Bronchial epithelial cell (primary cell): ENCODE data around the gene OTUD7B. TPM values are rescaled to one million over a fixed set of nuclear protein-coding genes. Genes with fewer than 3 reads are reported as not detected.
A peak's percentile ranks its signal among the peaks of the same experiment; 100 is the strongest.

Source experiments
- DNase-seq: peaks from one replicate; pipeline ENCODE4 v3.0.0-alpha.2; 2010; ENCODE audit warnings: low read depth
- FAIRE-seq: peaks from 2 replicates; lab custom pipeline; 2011; peaks lifted over from hg19 to GRCh38; lab: Jason Lieb, UNC
- H3K27me3 ChIP-seq: 2 replicates; pipeline ENCODE4 v1.5.1; 2011; ENCODE audit warnings: low read length; ENCODE audit not compliant: control insufficient read depth, insufficient read depth
- H3K36me3 ChIP-seq: 2 replicates; pipeline ENCODE4 v1.5.1; 2011; ENCODE audit warnings: low read length; ENCODE audit not compliant: control insufficient read depth, insufficient read depth
- H3K4me3 ChIP-seq: 2 replicates; pipeline ENCODE4 v1.5.1; 2011; ENCODE audit warnings: mild to moderate bottlenecking, low read depth, low read length, control low read depth
- CTCF ChIP-seq: IDR thresholded peaks from 2 replicates; pipeline ENCODE4 v1.5.1; 2011; ENCODE audit warnings: mild to moderate bottlenecking, moderate library complexity, low read length, control low read depth, inconsistent platforms; ENCODE audit not compliant: insufficient read depth, severe bottlenecking
- total RNA-seq: library from RNA; depleted of rRNA; stranded (reverse); fragments of >200 nt; gene quantifications from 2 replicates; pipeline ENCODE4 v1.2.1, GENCODE V29; 2014

Gene OTUD7B
- total RNA-seq, 1 donor from 2014 or later = 15.3 TPM

- DNase-seq = peak; percentile 83
- FAIRE-seq = no peak
- Histone ChIP-seq H3K36me3 (peaks cover 2% of the 10 kb centered on the region), H3K27me3 (no peaks in the 10 kb centered on the region), H3K4me3 (peak overlapping the region; percentile 89)
- no peak for TF ChIP-seq CTCF
These were observed 728 bp downstream of the OTUD7B start for GRCh38 chr1:150009604-150010392.

- TF ChIP-seq CTCF = no peak
- Histone ChIP-seq H3K4me3 (peak overlapping the region; percentile 89), H3K36me3 (peaks cover 2% of the 10 kb centered on the region), H3K27me3 (no peaks in the 10 kb centered on the region)
- FAIRE-seq (no peak), DNase-seq (no peak)
These were observed 1.8 kb downstream of the OTUD7B start for GRCh38 chr1:150008699-150009098.

GRCh38 chr1:150006881-150007421 is 3.6 kb downstream of the OTUD7B start:
- FAIRE-seq (no peak), DNase-seq (peak; percentile 78)
- Histone ChIP-seq H3K36me3 (peaks cover 2% of the 10 kb centered on the region), H3K4me3 (no peak overlapping the region), H3K27me3 (no peaks in the 10 kb centered on the region)
- TF ChIP-seq CTCF = no peak

- H3K4me3 ChIP-seq = no peak overlapping the region
- no peak for TF ChIP-seq CTCF
- no peak for FAIRE-seq
- H3K36me3 ChIP-seq = peaks cover 4% of the 10 kb centered on the region
- DNase-seq = no peak
- no peaks in the 10 kb centered on the region for H3K27me3 ChIP-seq
These were observed 4.9 kb downstream of the OTUD7B start for GRCh38 chr1:150005606-150006005.

- H3K36me3 ChIP-seq = peaks cover 6% of the 10 kb centered on the region
- no peak for TF ChIP-seq CTCF
- no peak overlapping the region for H3K4me3 ChIP-seq
- DNase-seq = no peak
- H3K27me3 ChIP-seq = no peaks in the 10 kb centered on the region
- FAIRE-seq = no peak
These were observed 6.7 kb downstream of the OTUD7B start for GRCh38 chr1:150003801-150004200.

GRCh38 chr1:150002217-150002616 is 8.3 kb downstream of the OTUD7B start:
- no peak for FAIRE-seq
- Histone ChIP-seq H3K36me3 (peaks cover 6% of the 10 kb centered on the region), H3K4me3 (no peak overlapping the region), H3K27me3 (no peaks in the 10 kb centered on the region)
- no peak for DNase-seq
- no peak for TF ChIP-seq CTCF
